ENCODE data around the gene NDST4. TPM values are rescaled to one million over a fixed set of nuclear protein-coding genes. Genes with fewer than 3 reads are reported as not detected.
A peak's percentile ranks its signal among the peaks of the same experiment; 100 is the strongest.

Gene NDST4
- total RNA-seq, 1 donor from 2014 or later = 0.11 TPM

- no peak for DNase-seq
- H3K27me3 ChIP-seq (ENCODE audit: low read depth) = no peaks in the 10 kb centered on the region
- no peaks in the 10 kb centered on the region for H3K36me3 ChIP-seq
- H3K27ac ChIP-seq (replicated peaks) = no peak overlapping the region
- no peaks in the 10 kb centered on the region for H3K9me3 ChIP-seq (replicated peaks)
- intact Hi-C loops (cut with micrococcal nuclease) = no loop called here
- no peak for TF ChIP-seq CTCF (IDR thresholded peaks at IDR 0.05; ENCODE audit: borderline replicate concordance)
- no peaks in the 10 kb centered on the region for H3K4me1 ChIP-seq
- no peak overlapping the region for H3K4me3 ChIP-seq
These were observed 54.9 kb downstream of the NDST4 start for GRCh38 chr4:115058533-115058932.

GRCh38 chr4:115054836-115055235 is 58.6 kb downstream of the NDST4 start:
- Histone ChIP-seq H3K27ac (replicated peaks) (no peak overlapping the region), H3K4me3 (no peak overlapping the region), H3K4me1 (no peaks in the 10 kb centered on the region), H3K27me3 (ENCODE audit: low read depth) (no peaks in the 10 kb centered on the region), H3K9me3 (replicated peaks) (no peaks in the 10 kb centered on the region), H3K36me3 (no peaks in the 10 kb centered on the region)
- no peak for DNase-seq
- no peak for TF ChIP-seq CTCF (IDR thresholded peaks at IDR 0.05; ENCODE audit: borderline replicate concordance)
- intact Hi-C loops (cut with micrococcal nuclease) = no loop called here

- H3K4me3 ChIP-seq = no peak overlapping the region
- TF ChIP-seq CTCF (IDR thresholded peaks at IDR 0.05; ENCODE audit: borderline replicate concordance) = no peak
- intact Hi-C loops (cut with micrococcal nuclease) = no loop called here
These were observed 60.1 kb downstream of the NDST4 start for GRCh38 chr4:115053313-115053712.

GRCh38 chr4:115042496-115042895 is 70.9 kb downstream of the NDST4 start:
- H3K4me1 ChIP-seq = no peaks in the 10 kb centered on the region
- peak; percentile 12 for TF ChIP-seq CTCF (IDR thresholded peaks at IDR 0.05; ENCODE audit: borderline replicate concordance)
- DNase-seq = no peak
- H3K27me3 ChIP-seq (ENCODE audit: low read depth) = no peaks in the 10 kb centered on the region
- no peak overlapping the region for H3K4me3 ChIP-seq
- H3K36me3 ChIP-seq = no peaks in the 10 kb centered on the region
- H3K27ac ChIP-seq (replicated peaks) = no peak overlapping the region
- intact Hi-C loops (cut with micrococcal nuclease) = no loop called here
- H3K9me3 ChIP-seq (replicated peaks) = no peaks in the 10 kb centered on the region

More at GRCh38 chr4:115053313-115053712, 60.1 kb downstream of the NDST4 start:
- no peaks in the 10 kb centered on the region for H3K9me3 ChIP-seq (replicated peaks)
- no peaks in the 10 kb centered on the region for H3K27me3 ChIP-seq (ENCODE audit: low read depth)
- no peaks in the 10 kb centered on the region for H3K4me1 ChIP-seq
- no peak overlapping the region for H3K27ac ChIP-seq (replicated peaks)
- DNase-seq = no peak
- H3K36me3 ChIP-seq = no peaks in the 10 kb centered on the region

- no peaks in the 10 kb centered on the region for H3K4me1 ChIP-seq
- TF ChIP-seq CTCF (IDR thresholded peaks at IDR 0.05; ENCODE audit: borderline replicate concordance) = no peak
- H3K36me3 ChIP-seq = no peaks in the 10 kb centered on the region
- no peak overlapping the region for H3K4me3 ChIP-seq
- no peaks in the 10 kb centered on the region for H3K27me3 ChIP-seq (ENCODE audit: low read depth)
- intact Hi-C loops (cut with micrococcal nuclease) = no loop called here
- DNase-seq = no peak
- H3K9me3 ChIP-seq (replicated peaks) = peaks cover 3% of the 10 kb centered on the region
- no peak overlapping the region for H3K27ac ChIP-seq (replicated peaks)
These were observed 83.1 kb downstream of the NDST4 start for GRCh38 chr4:115030281-115030680.
